ENCODE measurements around the gene HCFC1.

DNA sequence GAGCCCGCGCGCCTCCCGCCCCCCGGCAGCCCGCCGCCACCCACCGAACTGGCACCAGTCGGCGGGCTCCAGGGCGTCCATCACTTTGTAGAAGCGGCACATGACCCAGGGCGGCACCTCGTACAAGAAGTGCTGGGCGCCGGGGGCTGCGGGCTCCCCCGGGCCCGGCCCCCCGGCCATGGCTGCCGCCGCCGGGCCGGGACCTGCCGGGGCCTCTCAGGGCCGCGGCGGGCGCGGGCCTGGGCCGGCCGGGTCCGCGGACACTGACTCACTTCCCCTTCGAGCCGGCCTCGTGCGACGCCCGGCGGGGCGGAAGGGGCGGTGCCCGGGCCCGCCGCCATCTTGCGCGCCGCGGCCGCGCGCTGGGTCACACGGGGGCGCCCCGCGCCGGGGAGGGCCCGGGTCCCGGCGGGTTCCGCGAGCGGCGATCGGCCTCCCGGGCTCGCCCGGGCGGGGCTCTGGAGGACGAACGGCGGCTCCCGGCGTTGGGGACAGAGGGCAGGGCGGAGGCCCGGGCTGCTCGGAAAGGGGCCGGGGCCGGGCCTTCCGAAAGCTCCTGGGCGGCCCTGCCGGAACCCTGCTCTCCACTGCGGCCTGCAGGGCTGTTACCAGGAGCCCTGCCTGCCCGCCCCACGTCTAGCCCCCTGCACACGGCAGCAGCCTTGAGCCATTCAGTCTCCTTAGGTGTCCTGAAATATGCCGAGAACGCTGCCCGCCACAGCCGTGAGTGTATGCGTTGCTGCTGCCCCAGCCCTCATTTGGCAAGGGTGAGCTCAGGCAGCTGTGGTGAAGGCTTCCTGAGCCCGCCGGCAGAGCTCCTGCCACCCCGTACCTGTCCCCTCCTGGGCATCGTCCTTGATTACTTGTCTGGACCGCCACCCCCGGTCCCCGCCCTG, 48.3 kb upstream of the HCFC1 start, which contains the start of gene IRAK1:
- TF ChIP-seq, protein P1, sequence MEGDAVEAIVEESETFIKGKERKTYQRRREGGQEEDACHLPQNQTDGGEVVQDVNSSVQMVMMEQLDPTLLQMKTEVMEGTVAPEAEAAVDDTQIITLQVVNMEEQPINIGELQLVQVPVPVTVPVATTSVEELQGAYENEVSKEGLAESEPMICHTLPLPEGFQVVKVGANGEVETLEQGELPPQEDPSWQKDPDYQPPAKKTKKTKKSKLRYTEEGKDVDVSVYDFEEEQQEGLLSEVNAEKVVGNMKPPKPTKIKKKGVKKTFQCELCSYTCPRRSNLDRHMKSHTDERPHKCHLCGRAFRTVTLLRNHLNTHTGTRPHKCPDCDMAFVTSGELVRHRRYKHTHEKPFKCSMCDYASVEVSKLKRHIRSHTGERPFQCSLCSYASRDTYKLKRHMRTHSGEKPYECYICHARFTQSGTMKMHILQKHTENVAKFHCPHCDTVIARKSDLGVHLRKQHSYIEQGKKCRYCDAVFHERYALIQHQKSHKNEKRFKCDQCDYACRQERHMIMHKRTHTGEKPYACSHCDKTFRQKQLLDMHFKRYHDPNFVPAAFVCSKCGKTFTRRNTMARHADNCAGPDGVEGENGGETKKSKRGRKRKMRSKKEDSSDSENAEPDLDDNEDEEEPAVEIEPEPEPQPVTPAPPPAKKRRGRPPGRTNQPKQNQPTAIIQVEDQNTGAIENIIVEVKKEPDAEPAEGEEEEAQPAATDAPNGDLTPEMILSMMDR (IDR thresholded peaks at IDR 0.05), result no peak
- TF ChIP-seq POLR2AphosphoS5 (IDR thresholded peaks at IDR 0.05), result peak in 1 of 4 donors; percentile 5
- no peak for TF ChIP-seq POLR2A (IDR thresholded peaks at IDR 0.05)
- TF ChIP-seq EP300 (IDR thresholded peaks at IDR 0.05), result no peak
